ENCODE measurements around the gene ALAS1. TPM values are rescaled to one million over a fixed set of nuclear protein-coding genes. Genes with fewer than 3 reads are reported as not detected.

Gene ALAS1
- total and polyA plus RNA-seq, 2 experiments from 2014 or later, result 17.8 to 42.8 TPM

DNA sequence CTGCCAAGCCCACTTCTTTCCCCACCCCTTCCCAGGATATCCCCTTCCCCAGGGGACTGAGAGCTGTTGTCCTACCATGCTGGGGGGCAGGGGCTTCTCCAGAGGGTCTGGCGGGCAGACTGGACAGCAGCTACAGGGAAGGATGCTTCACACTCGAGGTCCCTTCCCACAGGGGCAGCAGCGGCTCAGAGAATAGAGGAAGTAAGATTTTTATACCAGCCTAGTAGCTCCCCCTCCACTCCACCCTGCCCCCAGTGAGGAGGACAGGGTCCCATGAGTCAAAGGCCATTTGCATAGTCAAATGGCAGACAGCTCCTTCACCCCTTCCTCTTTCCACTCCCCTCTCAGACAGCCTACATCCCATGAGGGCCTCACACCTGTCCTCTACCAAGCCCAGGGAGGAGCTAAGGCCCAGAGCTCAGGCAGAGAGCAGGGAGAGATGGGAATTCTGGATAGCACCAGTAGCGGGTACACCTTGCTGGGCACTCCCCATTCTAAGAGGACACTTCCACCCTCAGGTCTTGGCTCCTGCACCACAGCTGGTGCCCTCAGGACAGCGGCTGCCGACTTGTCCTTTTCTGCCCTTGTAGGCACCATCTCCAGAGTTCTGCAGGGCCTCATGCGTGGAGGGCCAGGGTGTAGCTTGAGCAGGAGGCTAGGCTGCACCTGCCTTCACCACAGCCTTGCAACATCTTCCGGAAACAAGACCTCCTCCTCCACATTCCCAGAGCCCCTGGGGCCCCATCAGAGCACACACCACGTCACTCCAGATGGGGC is 27.7 kb downstream of the ALAS1 start, which contains the start of gene TLR9:
TLR9 (minus strand) TSS at position 194 of the 777 bp plus-strand sequence; CDS start at position 78, 116 bp downstream.
- TF ChIP-seq EZH2 (IDR thresholded peaks at IDR 0.05; ENCODE audit: low read depth, unreplicated experiment) (no peak), STAT1 (IDR thresholded peaks at IDR 0.05; ENCODE audit: unreplicated experiment) (no peak), ZNF114 (CRISPR knock-in tag; IDR thresholded peaks at IDR 0.05) (no peak), JUNB (IDR thresholded peaks at IDR 0.05; ENCODE audit: unreplicated experiment) (no peak), POLR2AphosphoS5 (IDR thresholded peaks at IDR 0.05; ENCODE audit: low read depth) (no peak), EZH2phosphoT487 (IDR thresholded peaks at IDR 0.05; ENCODE audit: unreplicated experiment) (no peak)
- Histone ChIP-seq H3K4me1 (ENCODE audit: insufficient read depth) (peaks cover under 1% of the 10 kb centered on the region), H3K27me3 (ENCODE audit: insufficient read depth) (no peaks in the 10 kb centered on the region), H2AFZ (no peak within 1 kb of the TSS), H3K9me2 (ENCODE audit: insufficient read depth) (no peaks in the 10 kb centered on the region), H3F3A (replicated peaks; ENCODE audit: low read depth) (0 out of 2 replicates have a peak, but pooled peaks cover 2% of the 10 kb centered on the region), H3K4me3 (no peak within 1 kb of the TSS), H4K20me1 (replicated peaks; ENCODE audit: insufficient read depth) (no peaks in the 10 kb centered on the region), H3K4me2 (no peak within 1 kb of the TSS), H3K36me3 (ENCODE audit: insufficient read depth) (no peaks in the 10 kb centered on the region), H3K79me2 (replicated peaks; ENCODE audit: insufficient read depth) (no peaks in the 10 kb centered on the region), H3K27ac (ENCODE audit: low read depth) (no peak within 1 kb of the TSS)
- H3K4me1 Mint-ChIP-seq, result peaks cover 6% of the 10 kb centered on the region
- DNase-seq (ENCODE audit: low spot score), result no peak
- peaks cover 14% of the 10 kb centered on the region for H3K36me3 Mint-ChIP-seq (ENCODE audit: low read depth)
- peaks cover 16% of the 10 kb centered on the region for H3K27me3 Mint-ChIP-seq (ENCODE audit: insufficient read depth, low read depth, poor library complexity)
- peak; percentile 8; the same call in 2 of the 3 replicates for ATAC-seq
- no peaks in the 10 kb centered on the region for H3K9me3 Mint-ChIP-seq
- no peak within 1 kb of the TSS for H3K4me3 Mint-ChIP-seq
- H3K27ac Mint-ChIP-seq, result peak within 1 kb of the TSS; percentile 7; the same call in 1 of the 2 replicates

DNA sequence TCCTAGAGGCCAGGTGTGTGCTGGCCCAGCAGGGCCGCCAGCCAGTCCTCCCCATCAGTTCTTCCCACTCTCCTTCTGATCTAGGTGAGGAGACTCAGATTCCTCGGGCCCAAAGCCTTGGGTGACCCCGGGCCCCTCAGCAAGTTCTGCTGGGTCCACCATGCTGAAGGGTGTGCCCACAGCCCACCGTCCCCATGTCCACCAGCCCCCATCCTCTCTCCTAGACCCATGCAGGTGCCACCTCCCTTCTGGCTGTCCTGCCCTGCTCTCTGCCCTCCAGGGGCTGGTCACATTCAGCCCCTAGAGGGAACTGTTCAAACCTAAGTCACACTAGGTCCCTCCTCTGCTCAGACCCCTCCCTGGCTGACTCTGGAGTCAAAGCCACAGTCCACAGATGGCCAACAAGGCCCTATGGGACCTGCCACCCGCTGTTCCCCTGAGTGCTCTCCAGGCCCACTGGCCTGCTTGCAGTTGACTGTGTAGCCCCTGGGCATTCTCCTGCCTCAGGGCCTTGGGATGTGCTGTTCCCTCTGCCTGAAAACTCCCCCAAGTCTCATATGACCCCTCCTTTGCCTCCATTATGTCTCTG is 28.4 kb downstream of the ALAS1 start:
- Histone ChIP-seq H3K27me3 (ENCODE audit: insufficient read depth) (no peaks in the 10 kb centered on the region), H4K20me1 (replicated peaks; ENCODE audit: insufficient read depth) (no peaks in the 10 kb centered on the region), H3K4me3 (no peak overlapping the region), H2AFZ (no peak overlapping the region), H3K79me2 (replicated peaks; ENCODE audit: insufficient read depth) (no peaks in the 10 kb centered on the region), H3K9me2 (ENCODE audit: insufficient read depth) (no peaks in the 10 kb centered on the region), H3K4me1 (ENCODE audit: insufficient read depth) (no peaks in the 10 kb centered on the region), H3K27ac (ENCODE audit: low read depth) (no peak overlapping the region), H3F3A (replicated peaks; ENCODE audit: low read depth) (0 out of 2 replicates have a peak, but pooled peaks cover 2% of the 10 kb centered on the region), H3K36me3 (ENCODE audit: insufficient read depth) (peaks cover 3% of the 10 kb centered on the region; the same call in 1 of the 2 replicates), H3K4me2 (no peak overlapping the region)
- ATAC-seq, result peak; percentile 10; the same call in 1 of the 3 replicates
- Mint-ChIP-seq H3K27ac (peak overlapping the region; percentile 7; the same call in 1 of the 2 replicates), H3K9me3 (no peaks in the 10 kb centered on the region), H3K4me1 (peaks cover 6% of the 10 kb centered on the region), H3K27me3 (ENCODE audit: insufficient read depth, low read depth, poor library complexity) (peaks cover 16% of the 10 kb centered on the region), H3K36me3 (ENCODE audit: low read depth) (peaks cover 20% of the 10 kb centered on the region), H3K4me3 (no peak overlapping the region; the same call in 2 of the 3 replicates)
- DNase-seq (ENCODE audit: low spot score), result no peak
- TF ChIP-seq, protein P1, sequence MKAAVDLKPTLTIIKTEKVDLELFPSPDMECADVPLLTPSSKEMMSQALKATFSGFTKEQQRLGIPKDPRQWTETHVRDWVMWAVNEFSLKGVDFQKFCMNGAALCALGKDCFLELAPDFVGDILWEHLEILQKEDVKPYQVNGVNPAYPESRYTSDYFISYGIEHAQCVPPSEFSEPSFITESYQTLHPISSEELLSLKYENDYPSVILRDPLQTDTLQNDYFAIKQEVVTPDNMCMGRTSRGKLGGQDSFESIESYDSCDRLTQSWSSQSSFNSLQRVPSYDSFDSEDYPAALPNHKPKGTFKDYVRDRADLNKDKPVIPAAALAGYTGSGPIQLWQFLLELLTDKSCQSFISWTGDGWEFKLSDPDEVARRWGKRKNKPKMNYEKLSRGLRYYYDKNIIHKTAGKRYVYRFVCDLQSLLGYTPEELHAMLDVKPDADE (IDR thresholded peaks at IDR 0.05), result no peak
- TF ChIP-seq STAT1 (IDR thresholded peaks at IDR 0.05; ENCODE audit: unreplicated experiment) (no peak), CREB1 (CRISPR knock-in tag; IDR thresholded peaks at IDR 0.05; ENCODE audit: low read depth) (no peak), EZH2phosphoT487 (IDR thresholded peaks at IDR 0.05; ENCODE audit: unreplicated experiment) (no peak), JUNB (IDR thresholded peaks at IDR 0.05; ENCODE audit: unreplicated experiment) (no peak), EZH2 (IDR thresholded peaks at IDR 0.05; ENCODE audit: low read depth, unreplicated experiment) (no peak), NANOG (IDR thresholded peaks at IDR 0.05; ENCODE audit: borderline replicate concordance) (no peak)
- TF ChIP-seq, protein P2, sequence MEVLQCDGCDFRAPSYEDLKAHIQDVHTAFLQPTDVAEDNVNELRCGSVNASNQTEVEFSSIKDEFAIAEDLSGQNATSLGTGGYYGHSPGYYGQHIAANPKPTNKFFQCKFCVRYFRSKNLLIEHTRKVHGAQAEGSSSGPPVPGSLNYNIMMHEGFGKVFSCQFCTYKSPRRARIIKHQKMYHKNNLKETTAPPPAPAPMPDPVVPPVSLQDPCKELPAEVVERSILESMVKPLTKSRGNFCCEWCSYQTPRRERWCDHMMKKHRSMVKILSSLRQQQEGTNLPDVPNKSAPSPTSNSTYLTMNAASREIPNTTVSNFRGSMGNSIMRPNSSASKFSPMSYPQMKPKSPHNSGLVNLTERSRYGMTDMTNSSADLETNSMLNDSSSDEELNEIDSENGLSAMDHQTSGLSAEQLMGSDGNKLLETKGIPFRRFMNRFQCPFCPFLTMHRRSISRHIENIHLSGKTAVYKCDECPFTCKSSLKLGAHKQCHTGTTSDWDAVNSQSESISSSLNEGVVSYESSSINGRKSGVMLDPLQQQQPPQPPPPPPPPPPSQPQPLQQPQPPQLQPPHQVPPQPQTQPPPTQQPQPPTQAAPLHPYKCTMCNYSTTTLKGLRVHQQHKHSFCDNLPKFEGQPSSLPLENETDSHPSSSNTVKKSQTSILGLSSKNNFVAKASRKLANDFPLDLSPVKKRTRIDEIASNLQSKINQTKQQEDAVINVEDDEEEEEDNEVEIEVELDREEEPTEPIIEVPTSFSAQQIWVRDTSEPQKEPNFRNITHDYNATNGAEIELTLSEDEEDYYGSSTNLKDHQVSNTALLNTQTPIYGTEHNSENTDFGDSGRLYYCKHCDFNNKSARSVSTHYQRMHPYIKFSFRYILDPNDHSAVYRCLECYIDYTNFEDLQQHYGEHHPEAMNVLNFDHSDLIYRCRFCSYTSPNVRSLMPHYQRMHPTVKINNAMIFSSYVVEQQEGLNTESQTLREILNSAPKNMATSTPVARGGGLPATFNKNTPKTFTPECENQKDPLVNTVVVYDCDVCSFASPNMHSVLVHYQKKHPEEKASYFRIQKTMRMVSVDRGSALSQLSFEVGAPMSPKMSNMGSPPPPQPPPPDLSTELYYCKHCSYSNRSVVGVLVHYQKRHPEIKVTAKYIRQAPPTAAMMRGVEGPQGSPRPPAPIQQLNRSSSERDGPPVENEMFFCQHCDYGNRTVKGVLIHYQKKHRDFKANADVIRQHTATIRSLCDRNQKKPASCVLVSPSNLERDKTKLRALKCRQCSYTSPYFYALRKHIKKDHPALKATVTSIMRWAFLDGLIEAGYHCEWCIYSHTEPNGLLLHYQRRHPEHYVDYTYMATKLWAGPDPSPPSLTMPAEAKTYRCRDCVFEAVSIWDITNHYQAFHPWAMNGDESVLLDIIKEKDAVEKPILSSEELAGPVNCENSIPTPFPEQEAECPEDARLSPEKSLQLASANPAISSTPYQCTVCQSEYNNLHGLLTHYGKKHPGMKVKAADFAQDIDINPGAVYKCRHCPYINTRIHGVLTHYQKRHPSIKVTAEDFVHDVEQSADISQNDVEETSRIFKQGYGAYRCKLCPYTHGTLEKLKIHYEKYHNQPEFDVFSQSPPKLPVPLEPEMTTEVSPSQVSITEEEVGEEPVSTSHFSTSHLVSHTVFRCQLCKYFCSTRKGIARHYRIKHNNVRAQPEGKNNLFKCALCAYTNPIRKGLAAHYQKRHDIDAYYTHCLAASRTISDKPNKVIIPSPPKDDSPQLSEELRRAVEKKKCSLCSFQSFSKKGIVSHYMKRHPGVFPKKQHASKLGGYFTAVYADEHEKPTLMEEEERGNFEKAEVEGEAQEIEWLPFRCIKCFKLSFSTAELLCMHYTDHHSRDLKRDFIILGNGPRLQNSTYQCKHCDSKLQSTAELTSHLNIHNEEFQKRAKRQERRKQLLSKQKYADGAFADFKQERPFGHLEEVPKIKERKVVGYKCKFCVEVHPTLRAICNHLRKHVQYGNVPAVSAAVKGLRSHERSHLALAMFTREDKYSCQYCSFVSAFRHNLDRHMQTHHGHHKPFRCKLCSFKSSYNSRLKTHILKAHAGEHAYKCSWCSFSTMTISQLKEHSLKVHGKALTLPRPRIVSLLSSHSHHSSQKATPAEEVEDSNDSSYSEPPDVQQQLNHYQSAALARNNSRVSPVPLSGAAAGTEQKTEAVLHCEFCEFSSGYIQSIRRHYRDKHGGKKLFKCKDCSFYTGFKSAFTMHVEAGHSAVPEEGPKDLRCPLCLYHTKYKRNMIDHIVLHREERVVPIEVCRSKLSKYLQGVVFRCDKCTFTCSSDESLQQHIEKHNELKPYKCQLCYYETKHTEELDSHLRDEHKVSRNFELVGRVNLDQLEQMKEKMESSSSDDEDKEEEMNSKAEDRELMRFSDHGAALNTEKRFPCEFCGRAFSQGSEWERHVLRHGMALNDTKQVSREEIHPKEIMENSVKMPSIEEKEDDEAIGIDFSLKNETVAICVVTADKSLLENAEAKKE (CRISPR knock-in tag; IDR thresholded peaks at IDR 0.05), result no peak

Data from GM23338 (cell line).